Stromal cell of bone marrow (primary cell): ENCODE data around the gene TBC1D8.
"Not testable (repeated sequence)": the region's sequence is repeated elsewhere in the genome, so short reads cannot be mapped to it uniquely, and the experiment has no call there.

ENCODE experiments used
- DNase-seq: peaks from one replicate; pipeline ENCODE4 v3.0.0-alpha.2; 2012; ENCODE audit warnings: low read depth

TBC1D8 gene

DNA sequence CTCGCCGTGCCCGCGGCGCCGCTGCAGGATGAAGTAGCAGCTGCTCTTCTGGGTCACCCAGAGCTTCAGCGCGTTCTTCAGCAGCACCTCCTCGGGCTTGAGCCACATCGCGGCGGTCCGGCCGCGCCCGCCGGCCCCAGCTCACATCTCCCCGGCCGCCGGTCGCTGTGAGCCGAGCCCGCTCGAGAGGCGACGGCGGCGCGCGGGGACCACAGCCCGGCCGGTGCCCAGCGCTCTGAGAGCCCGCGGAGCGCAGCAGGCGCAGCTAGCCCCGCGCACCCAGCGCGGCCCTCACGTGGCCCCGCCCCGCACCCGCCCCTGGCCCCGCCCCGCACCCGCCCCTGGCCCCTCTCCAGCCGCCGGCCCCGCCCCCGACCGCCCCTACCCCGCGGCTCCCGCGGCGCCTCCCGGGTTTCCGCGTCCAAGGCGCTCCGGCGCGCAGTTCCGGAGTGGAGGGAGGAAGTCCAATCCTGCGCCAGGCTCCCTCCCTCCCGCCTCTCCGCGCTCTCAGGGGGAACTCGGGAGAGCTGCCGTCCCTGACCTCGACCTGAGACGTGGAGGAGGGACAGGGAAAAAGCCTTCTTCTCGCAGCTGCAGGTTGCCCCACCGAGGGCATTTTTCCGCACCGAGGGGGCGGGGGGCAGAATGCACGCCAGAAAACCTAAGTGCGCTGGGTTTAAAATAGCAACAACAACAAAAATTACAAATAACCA is at the start of gene TBC1D8:
TSS of gene TBC1D8 (minus strand) at position 237 of the 713 bp plus-strand sequence. CDS start at position 108, 129 bp downstream.
- peak; percentile 56 for DNase-seq

DNA sequence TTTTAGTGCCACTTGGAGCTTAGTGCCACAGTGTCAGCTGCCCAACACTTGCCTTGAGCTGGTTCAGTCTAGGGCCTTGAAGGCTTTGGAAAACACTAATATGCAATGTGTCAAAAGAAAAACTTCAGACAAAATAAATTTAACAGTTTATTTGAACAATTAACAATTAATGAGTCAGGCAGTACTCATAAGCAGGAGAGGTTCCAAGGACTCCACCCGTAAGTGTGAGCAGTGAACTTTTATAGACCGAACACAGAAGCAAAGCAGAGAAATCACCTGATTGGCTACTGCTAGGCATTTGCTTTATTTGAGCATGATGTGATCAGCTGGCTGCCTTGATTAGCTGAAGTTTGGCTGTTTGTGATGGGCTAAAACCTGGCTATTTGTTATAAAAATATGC is 49.5 kb upstream of the TBC1D8 start:
- DNase-seq, result peak; percentile 57

GRCh38 chr2:101199251-101199791 is 48.1 kb upstream of the TBC1D8 start:
- no peak for DNase-seq

GRCh38 chr2:101197814-101198213 is 46.6 kb upstream of the TBC1D8 start:
- no peak for DNase-seq

DNA sequence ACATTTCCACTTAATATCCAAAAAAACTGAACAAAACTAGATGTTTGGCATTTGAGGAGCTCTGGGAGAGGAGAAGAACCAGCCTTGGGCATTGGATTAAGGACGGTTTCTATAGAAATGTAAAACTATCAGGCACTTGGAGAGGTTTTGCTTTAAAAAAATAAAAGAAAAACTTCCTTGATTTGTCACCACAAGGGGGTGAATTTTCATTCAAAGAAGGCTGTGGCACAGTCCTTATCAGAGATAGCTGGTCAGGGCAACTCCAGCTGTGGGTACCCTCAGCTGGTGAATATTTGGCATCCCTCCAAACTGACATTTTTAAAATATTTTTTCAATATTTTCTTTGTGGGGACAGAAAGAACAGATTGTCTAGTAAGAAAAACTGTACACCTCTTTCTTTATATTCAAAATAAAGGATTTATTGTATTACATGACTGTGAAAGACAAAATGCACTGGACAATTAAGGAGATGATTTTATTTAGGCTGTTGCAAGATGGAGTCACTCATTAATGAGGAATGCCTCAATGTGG is 46.1 kb upstream of the TBC1D8 start:
- no peak for DNase-seq

DNA sequence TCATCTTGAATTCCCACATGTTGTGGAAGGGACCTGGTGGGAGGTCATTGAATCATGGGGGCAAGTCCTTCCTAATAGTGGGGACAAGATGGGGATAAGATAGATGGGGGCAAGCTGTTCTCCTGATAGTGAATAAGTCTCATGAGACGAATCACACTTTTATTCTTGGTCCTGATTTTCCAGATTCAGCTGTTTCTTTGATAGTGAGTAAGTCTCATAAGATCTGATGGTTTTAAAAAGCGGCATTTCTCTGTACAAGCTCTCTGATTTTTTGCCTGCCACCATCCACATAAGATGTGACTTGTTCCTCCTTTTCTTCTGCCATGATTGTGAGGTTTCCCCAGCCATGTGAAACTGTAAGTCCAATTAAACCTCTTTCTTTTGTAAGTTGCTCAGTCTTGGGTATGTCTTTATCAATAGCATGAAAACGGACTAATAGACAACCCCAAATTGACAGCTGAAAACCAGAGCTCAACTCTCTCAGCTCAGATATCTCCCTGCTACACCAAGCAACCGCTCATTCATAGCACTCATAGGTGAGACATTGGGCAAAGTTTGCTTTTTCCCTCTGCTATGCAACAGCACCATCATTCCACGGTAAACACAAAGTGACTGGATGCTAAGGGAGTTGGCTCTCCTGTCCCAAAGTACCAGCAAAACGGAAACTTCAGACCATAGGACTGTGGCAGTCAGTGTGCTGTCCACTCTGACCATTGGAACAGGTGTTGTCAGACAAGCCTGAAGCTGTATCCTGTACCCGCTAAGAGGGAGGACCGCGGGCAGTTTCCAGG is 44.9 kb upstream of the TBC1D8 start:
- DNase-seq, result no peak

GRCh38 chr2:101193033-101193626 is 41.9 kb upstream of the TBC1D8 start:
- DNase-seq, result no peak

DNA sequence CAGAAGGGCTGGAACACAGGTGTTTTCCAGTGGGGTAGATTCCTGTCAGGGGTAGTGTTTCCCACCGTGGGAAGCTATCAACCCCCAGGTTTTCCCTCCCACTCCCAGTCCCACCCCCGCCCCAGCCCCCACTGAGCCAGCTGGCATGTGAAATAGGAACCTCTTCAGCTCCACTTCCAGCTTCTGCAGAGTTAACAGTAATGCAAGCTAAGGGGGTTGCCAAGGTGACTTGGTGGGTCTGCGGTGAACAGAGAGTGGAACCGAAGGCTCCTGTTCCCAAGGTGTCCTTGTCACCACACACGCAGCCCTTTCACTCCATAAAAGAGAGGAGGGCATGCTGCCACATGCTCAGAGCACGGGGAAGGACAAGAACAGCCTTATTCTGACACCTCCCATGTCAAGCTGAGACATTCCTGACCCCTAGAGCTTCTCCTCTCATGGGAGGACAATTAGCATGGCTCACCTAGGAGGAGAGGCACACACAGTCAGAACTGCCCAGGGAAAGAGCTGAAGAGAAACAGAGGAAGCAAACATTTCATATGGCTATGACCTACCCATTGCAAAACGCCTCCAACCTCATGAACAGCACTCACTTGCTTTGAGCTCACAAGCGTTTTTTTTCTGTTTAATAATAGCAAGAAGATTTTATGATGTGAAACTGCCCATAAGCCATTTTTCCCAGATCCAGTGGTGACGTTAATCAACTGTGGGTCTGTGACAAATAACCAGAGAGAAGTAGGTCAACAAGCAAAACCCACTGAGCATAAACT is 39.8 kb upstream of the TBC1D8 start:
- DNase-seq, result no peak

DNA sequence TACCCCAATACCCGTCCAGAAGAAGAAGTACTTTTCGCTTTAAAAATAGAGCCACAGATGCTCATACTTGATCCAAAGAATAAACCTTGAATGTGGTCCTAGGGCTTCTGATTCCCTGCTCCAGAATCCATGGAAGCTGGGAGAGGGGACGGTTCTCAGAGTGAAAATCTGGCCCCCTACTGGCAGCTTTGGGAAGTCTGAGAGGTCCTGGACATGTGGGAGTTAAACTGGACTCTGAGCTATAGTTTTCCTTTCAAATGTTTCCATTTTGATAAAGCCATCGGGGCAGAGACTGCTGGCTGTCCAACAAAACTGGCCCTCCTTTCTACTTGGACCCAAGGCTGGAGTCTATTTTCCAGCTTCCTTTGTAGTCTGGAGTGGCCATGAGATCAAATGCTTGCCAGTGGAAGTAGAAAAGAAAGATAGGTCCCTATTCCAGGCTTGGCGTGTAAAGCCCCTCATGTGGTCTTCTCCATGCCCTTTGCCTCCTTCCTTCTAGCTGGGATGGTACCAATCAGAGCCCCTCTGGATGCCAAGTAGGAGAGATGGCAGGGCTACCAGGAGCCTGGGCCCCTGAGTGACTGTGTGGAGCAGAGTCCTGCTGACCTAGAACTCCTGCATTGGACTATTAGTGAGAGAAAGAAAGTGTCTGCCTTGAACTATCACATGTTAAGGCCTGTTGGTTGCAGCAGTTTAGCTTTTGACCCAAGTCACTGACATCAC is 37.7 kb upstream of the TBC1D8 start:
- DNase-seq, result no peak

DNA sequence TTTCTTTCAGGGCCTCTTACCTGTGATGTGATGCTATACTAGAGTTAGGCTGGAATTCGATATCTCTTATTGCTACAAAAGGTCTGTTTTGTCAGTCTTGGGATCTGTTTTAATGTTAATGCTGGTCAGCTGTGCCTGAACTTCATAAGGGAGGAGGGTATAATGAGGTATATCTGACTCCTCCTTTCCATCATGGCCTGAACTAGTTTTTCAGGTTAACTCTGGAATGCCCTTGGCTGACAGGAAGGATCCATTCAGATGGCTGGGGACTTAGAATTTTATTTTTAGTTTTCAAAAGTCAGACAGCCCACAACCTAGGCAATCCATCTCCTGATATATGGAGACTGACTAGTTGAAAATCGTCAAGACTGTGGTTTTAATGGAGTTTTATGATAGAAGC is 35.9 kb upstream of the TBC1D8 start:
- DNase-seq, result no peak

GRCh38 chr2:101185656-101186055 is 34.5 kb upstream of the TBC1D8 start:
- DNase-seq, result no peak

GRCh38 chr2:101185085-101185484 is 33.9 kb upstream of the TBC1D8 start:
- DNase-seq, result no peak

- no peak for DNase-seq
Measured at GRCh38 chr2:101179982-101180381, 28.8 kb upstream of the TBC1D8 start.

DNA sequence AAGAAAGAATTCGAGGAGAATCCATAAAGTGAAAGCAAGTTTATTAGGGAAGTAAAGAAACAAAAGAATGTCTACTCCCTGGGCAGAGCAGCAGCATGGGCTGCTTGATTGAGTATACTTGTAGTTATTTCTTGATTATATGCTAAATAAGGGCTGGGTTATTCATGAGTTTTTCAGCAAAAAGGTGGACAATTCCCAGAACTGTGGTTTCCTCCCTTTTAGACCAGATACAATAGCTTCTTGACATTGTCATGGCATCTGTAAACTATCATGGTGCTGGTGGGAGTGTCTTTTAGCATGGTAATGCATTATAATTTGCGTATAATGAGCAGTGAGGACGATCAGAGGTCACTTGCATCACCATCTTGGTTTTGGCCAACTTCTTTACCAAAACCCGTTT is 25.6 kb upstream of the TBC1D8 start:
- no peak for DNase-seq

DNA sequence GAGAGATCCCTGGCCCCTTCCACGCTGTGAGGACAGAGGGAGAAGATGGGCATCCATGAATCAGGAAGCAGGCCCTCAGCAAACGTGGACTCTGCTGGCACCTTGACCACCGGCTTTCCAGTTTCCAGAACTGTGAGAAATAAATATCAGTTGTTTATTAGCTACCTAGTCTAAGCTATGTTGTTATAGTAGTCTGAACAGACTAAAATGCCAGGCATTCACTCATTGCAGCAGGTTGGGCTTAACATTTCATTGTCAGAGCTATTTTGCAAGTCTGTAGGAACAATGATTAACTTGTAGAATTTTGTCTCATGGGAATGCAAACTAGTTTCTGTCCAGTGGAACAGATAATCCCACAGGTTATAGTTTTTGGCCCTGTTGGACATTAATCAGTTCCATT is 24.8 kb upstream of the TBC1D8 start:
- no peak for DNase-seq

DNA sequence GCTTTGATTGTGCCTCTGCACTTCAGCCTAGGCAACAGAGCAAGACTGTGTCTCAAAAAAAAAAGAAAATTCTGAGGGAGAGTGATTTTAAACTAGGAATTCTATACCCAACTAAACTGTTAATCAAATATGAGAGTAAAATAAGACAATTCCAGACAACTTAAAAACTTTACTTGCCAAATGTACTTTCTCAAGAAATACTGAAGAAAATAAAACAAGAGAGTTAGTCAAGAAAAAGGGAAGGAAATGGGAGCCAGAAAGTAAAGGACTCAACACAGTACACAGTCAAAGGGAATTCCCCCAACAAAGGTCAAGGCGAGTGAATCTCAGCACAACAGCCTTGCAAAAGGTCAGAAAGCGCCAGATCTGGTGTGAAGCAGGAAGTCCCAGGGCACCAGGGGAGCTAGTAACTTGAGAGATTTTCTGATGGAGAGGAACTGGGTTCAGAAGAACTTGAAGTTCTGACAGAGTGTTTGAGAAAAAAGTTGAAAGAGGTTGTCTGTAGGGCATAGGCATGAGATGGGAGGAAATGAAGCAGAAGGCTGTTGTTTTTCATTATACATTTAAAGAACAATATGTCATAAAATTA is 22.6 kb upstream of the TBC1D8 start:
- no peak for DNase-seq

GRCh38 chr2:101169822-101170221 is 18.6 kb upstream of the TBC1D8 start:
- not testable (repeated sequence) for DNase-seq

GRCh38 chr2:101168706-101169105 is 17.5 kb upstream of the TBC1D8 start:
- no peak for DNase-seq

DNA sequence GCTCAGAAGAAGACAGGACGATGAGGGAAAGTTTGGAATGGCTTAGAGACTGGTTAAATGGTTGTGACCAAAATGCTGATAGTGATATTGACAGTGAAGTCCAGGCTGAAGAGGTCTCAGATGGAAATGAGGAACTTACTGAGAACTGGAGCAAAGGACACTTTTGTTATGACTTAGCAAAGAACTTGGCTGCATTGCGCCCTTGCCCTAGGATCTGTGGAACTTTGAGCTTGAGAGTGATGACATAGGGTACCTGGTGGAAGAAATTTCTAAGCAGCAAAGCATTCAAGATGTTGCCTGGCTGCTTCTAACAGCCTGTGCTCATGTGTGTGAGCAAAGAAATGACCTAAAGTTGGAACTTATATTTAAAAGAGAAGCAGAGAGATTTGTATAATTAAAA is 16.4 kb upstream of the TBC1D8 start:
- DNase-seq, result not testable (repeated sequence)

DNA sequence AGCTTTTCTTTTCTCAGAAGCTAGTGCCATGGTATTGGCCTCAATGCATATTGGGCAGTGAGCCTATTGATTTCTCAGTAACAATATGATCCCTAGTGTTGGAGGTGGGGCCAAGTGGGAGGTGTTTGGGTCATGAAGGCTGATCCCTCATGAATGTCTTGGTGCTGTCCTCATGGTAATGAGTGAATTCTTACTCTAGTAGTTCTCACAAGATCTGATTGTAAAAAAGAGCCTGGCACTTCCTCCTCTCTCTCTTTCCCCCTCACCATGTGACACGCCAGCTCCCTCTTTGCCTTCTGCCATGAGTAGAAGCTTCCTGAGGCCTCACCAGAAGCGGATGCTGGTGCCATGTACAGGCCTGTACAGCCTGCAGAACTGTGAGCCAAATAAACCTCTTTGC is 12.8 kb upstream of the TBC1D8 start:
- DNase-seq, result no peak
